Urinary bladder (tissue), 4 donors: ENCODE data around the gene CORIN. TPM values are rescaled to one million over a fixed set of nuclear protein-coding genes. Genes with fewer than 3 reads are reported as not detected.

Experiments used
- DNase-seq: peaks from one replicate; pipeline ENCODE4 v3.0.0-alpha.2; 2015; ENCODE audit errors: extremely low spot score
- H3K27ac ChIP-seq: one replicate; pipeline ENCODE4 v1.5.1; 2013; ENCODE audit warnings: low read depth, mild to moderate bottlenecking, moderate library complexity
- H3K36me3 ChIP-seq: one replicate; pipeline ENCODE4 v1.6.1; 2013; ENCODE audit warnings: mild to moderate bottlenecking, moderate library complexity; ENCODE audit not compliant: insufficient read depth
- H3K4me1 ChIP-seq: one replicate; pipeline ENCODE4 v1.6.1; 2013; ENCODE audit warnings: mild to moderate bottlenecking, moderate library complexity; ENCODE audit not compliant: insufficient read depth
- H3K4me3 ChIP-seq: one replicate; pipeline ENCODE4 v1.5.1; 2013; ENCODE audit warnings: low read depth, low read length
- WGBS: extraction: QIAGEN DNeasy Blood & Tissue Kit; methylation state at CpG from one replicate; pipeline ENCODE4 v1.1.7; 2013; 5-methylcytosine and 5-hydroxymethylcytosine counted together
- polyA plus RNA-seq: library from polyadenylated mRNA; stranded (reverse); fragments of 200-250 nt; gene quantifications from one replicate; pipeline ENCODE4 v1.2.3, GENCODE V29; 2013
- total RNA-seq: library from RNA; depleted of rRNA; stranded (reverse); fragments of >200 nt; gene quantifications from one replicate; pipeline ENCODE4 v1.2.3, GENCODE V29; 2014
- donor health status: healthy with polysubstance abuse.
- donor health status: healthy.

The CORIN gene
- total and polyA plus RNA-seq, 2 donors = 8.6 to 20.9 TPM

- H3K4me1 ChIP-seq = no peaks in the 10 kb centered on the region
- 85% methylated on average over 3 of the region's 3 CpGs for WGBS
- no peak overlapping the region for H3K4me3 ChIP-seq
- H3K27ac ChIP-seq = no peak overlapping the region
- DNase-seq = no peak
- no peaks in the 10 kb centered on the region for H3K36me3 ChIP-seq
These were observed 239.0 kb downstream of the CORIN start for GRCh38 chr4:47598896-47599295.

- 38% methylated on average over 1 of the region's 1 CpG for WGBS
- DNase-seq = no peak
- Histone ChIP-seq H3K27ac (no peak overlapping the region), H3K4me1 (no peaks in the 10 kb centered on the region), H3K36me3 (no peaks in the 10 kb centered on the region), H3K4me3 (no peak overlapping the region)
These were observed 239.5 kb downstream of the CORIN start for GRCh38 chr4:47598320-47598719.

GRCh38 chr4:47597696-47598095, 240.2 kb downstream of the CORIN start:
- no peak for DNase-seq
- H3K27ac ChIP-seq = no peak overlapping the region
- no peaks in the 10 kb centered on the region for H3K36me3 ChIP-seq
- no peaks in the 10 kb centered on the region for H3K4me1 ChIP-seq
- no peak overlapping the region for H3K4me3 ChIP-seq
- WGBS = 66% methylated on average over 1 of the region's 1 CpG

GRCh38 chr4:47590325-47590724, 247.5 kb downstream of the CORIN start:
- WGBS = 93% methylated on average over 1 of the region's 1 CpG
- DNase-seq = no peak
- Histone ChIP-seq H3K27ac (no peak overlapping the region), H3K4me1 (no peaks in the 10 kb centered on the region), H3K4me3 (no peak overlapping the region), H3K36me3 (peaks cover 7% of the 10 kb centered on the region)

GRCh38 chr4:47579235-47579634, 258.6 kb downstream of the CORIN start:
- no peak overlapping the region for H3K4me3 ChIP-seq
- no peak overlapping the region for H3K27ac ChIP-seq
- 88% methylated on average over 3 of the region's 3 CpGs for WGBS
- H3K4me1 ChIP-seq = no peaks in the 10 kb centered on the region
- no peak for DNase-seq
- H3K36me3 ChIP-seq = peaks cover 7% of the 10 kb centered on the region

- Histone ChIP-seq H3K4me3 (no peak overlapping the region), H3K36me3 (peaks cover 7% of the 10 kb centered on the region), H3K4me1 (no peaks in the 10 kb centered on the region), H3K27ac (peak overlapping the region; percentile 32)
- 36% methylated on average over 7 of the region's 7 CpGs for WGBS
- no peak for DNase-seq
These were observed 259.9 kb downstream of the CORIN start for GRCh38 chr4:47577779-47578553.

GRCh38 chr4:47572981-47573380, 264.9 kb downstream of the CORIN start:
- Histone ChIP-seq H3K27ac (no peak overlapping the region), H3K36me3 (peaks cover 4% of the 10 kb centered on the region), H3K4me3 (no peak overlapping the region), H3K4me1 (no peaks in the 10 kb centered on the region)
- DNase-seq = no peak
- WGBS = 80% methylated on average over 3 of the region's 3 CpGs

- Histone ChIP-seq H3K4me1 (no peaks in the 10 kb centered on the region), H3K36me3 (peaks cover 3% of the 10 kb centered on the region), H3K4me3 (no peak overlapping the region), H3K27ac (no peak overlapping the region)
- DNase-seq = no peak
These were observed 267.1 kb downstream of the CORIN start for GRCh38 chr4:47570816-47571215.

GRCh38 chr4:47567511-47567910, 270.4 kb downstream of the CORIN start:
- Histone ChIP-seq H3K27ac (no peak overlapping the region), H3K36me3 (peaks cover 3% of the 10 kb centered on the region), H3K4me1 (no peaks in the 10 kb centered on the region), H3K4me3 (no peak overlapping the region)
- WGBS = 99% methylated on average over 1 of the region's 1 CpG
- no peak for DNase-seq

GRCh38 chr4:47566969-47567368, 270.9 kb downstream of the CORIN start:
- Histone ChIP-seq H3K27ac (no peak overlapping the region), H3K36me3 (peaks cover 3% of the 10 kb centered on the region), H3K4me3 (no peak overlapping the region), H3K4me1 (no peaks in the 10 kb centered on the region)
- DNase-seq = no peak

- 87% methylated on average over 2 of the region's 2 CpGs for WGBS
- no peak for DNase-seq
- H3K4me1 ChIP-seq = no peaks in the 10 kb centered on the region
- no peak overlapping the region for H3K27ac ChIP-seq
- H3K36me3 ChIP-seq = peaks cover 3% of the 10 kb centered on the region
- H3K4me3 ChIP-seq = no peak overlapping the region
These were observed 271.3 kb downstream of the CORIN start for GRCh38 chr4:47566566-47566965.

- Histone ChIP-seq H3K4me1 (no peaks in the 10 kb centered on the region), H3K27ac (no peak overlapping the region), H3K36me3 (no peaks in the 10 kb centered on the region), H3K4me3 (no peak overlapping the region)
- DNase-seq = no peak
- WGBS = 65% methylated on average over 3 of the region's 3 CpGs
These were observed 275.6 kb downstream of the CORIN start for GRCh38 chr4:47562297-47562696.

- no peak overlapping the region for H3K4me3 ChIP-seq
These were observed 276.5 kb downstream of the CORIN start for GRCh38 chr4:47561331-47561730.

GRCh38 chr4:47560682-47561081, 277.2 kb downstream of the CORIN start:
- Histone ChIP-seq H3K4me3 (no peak overlapping the region), H3K27ac (no peak overlapping the region), H3K36me3 (no peaks in the 10 kb centered on the region), H3K4me1 (no peaks in the 10 kb centered on the region)
- WGBS = 89% methylated on average over 1 of the region's 1 CpG
- no peak for DNase-seq

More at GRCh38 chr4:47561331-47561730, 276.5 kb downstream of the CORIN start:
- no peak for DNase-seq
- no peaks in the 10 kb centered on the region for H3K4me1 ChIP-seq
- 37% methylated on average over 1 of the region's 1 CpG for WGBS
- H3K36me3 ChIP-seq = no peaks in the 10 kb centered on the region
- H3K27ac ChIP-seq = no peak overlapping the region

- 99% methylated on average over 2 of the region's 2 CpGs for WGBS
- no peak overlapping the region for H3K27ac ChIP-seq
- H3K4me1 ChIP-seq = no peaks in the 10 kb centered on the region
- no peak for DNase-seq
- no peaks in the 10 kb centered on the region for H3K36me3 ChIP-seq
- no peak overlapping the region for H3K4me3 ChIP-seq
These were observed 280.6 kb downstream of the CORIN start for GRCh38 chr4:47557255-47557654.
